ENCODE measurements around the gene NIBAN1.
"Not testable (repeated sequence)": the region's sequence is repeated elsewhere in the genome, so short reads cannot be mapped to it uniquely, and the experiment has no call there.

Gene NIBAN1

GRCh38 chr1:184965944-184966860 lies 8.1 kb downstream of the NIBAN1 start:
- H3K4me3 ChIP-seq (ENCODE audit: control insufficient read depth, low read depth, low read length): no peak overlapping the region

GRCh38 chr1:184965439-184965838 lies 8.9 kb downstream of the NIBAN1 start:
- no peak for DNase-seq (ENCODE audit: low read depth)
- H3K4me3 ChIP-seq (ENCODE audit: control insufficient read depth, low read depth, low read length): no peak overlapping the region
- TF ChIP-seq CTCF (conservative IDR thresholded peaks at IDR 0.05; ENCODE audit: control insufficient read depth, insufficient read depth, low read depth, low read length): no peak

More at GRCh38 chr1:184965944-184966860, 8.1 kb downstream of the NIBAN1 start:
- DNase-seq (ENCODE audit: low read depth): peak; percentile 28
- no peak for TF ChIP-seq CTCF (conservative IDR thresholded peaks at IDR 0.05; ENCODE audit: control insufficient read depth, insufficient read depth, low read depth, low read length)

- H3K4me3 ChIP-seq (ENCODE audit: control insufficient read depth, low read depth, low read length): no peak overlapping the region
- DNase-seq (ENCODE audit: low read depth): no peak
- TF ChIP-seq CTCF (conservative IDR thresholded peaks at IDR 0.05; ENCODE audit: control insufficient read depth, insufficient read depth, low read depth, low read length): no peak
Measured at GRCh38 chr1:184959626-184960025, 14.7 kb downstream of the NIBAN1 start.

- no peak for TF ChIP-seq CTCF (conservative IDR thresholded peaks at IDR 0.05; ENCODE audit: control insufficient read depth, insufficient read depth, low read depth, low read length)
- no peak overlapping the region for H3K4me3 ChIP-seq (ENCODE audit: control insufficient read depth, low read depth, low read length)
- DNase-seq (ENCODE audit: low read depth): no peak
Measured at GRCh38 chr1:184958554-184959353, 15.6 kb downstream of the NIBAN1 start.

- DNase-seq (ENCODE audit: low read depth); H3K4me3 ChIP-seq (ENCODE audit: control insufficient read depth, low read depth, low read length): not testable (repeated sequence)
Measured at GRCh38 chr1:184957901-184958300, 16.4 kb downstream of the NIBAN1 start.

- TF ChIP-seq CTCF (conservative IDR thresholded peaks at IDR 0.05; ENCODE audit: control insufficient read depth, insufficient read depth, low read depth, low read length): no peak
- H3K4me3 ChIP-seq (ENCODE audit: control insufficient read depth, low read depth, low read length): no peak overlapping the region
- no peak for DNase-seq (ENCODE audit: low read depth)
Measured at GRCh38 chr1:184956999-184957700, 17.2 kb downstream of the NIBAN1 start.

All from fibroblast of mammary gland (primary cell).